IMR-90 (cell line): ENCODE data around the gene IL10. TPM values are rescaled to one million over a fixed set of nuclear protein-coding genes. Genes with fewer than 3 reads are reported as not detected.
A peak's percentile ranks its signal among the peaks of the same experiment; 100 is the strongest.

Source experiments
- ATAC-seq: fragments of 200-7000 bp; cut with Tn5 transposase; 2 replicates; pipeline ENCODE4 v1.9.1; 2020; ENCODE audit warnings: low read depth, mild to moderate bottlenecking, moderate library complexity
- BruUV-seq: library from RNA; stranded (reverse); fragments of 400-500 nt; replicated peaks from 2 replicates; lab custom pipeline; 2021; lab: Mats Ljungman, UMichigan
- CTCF ChIA-PET: fragments of 300-600 bp; formaldehyde crosslinking; extraction: SDS; loops from one replicate; lab custom pipeline; 2021; ENCODE audit warnings: antibody characterized with exemption; lab: Yijun Ruan, JAX
- POLR2A ChIA-PET: fragments of 300-600 bp; sonication (Branson Sonifier 250); formaldehyde crosslinking; loops from one replicate; lab custom pipeline; 2022; ENCODE audit warnings: antibody characterized with exemption; ENCODE audit not compliant: unreplicated experiment; lab: Charles Lee
- DNase-seq: peaks from one replicate; pipeline ENCODE4 v3.0.0; 2013
- H2AFZ ChIP-seq: replicated peaks from 2 replicates; pipeline ENCODE3; 2013; ENCODE audit warnings: low read length, mild to moderate bottlenecking; ENCODE audit not compliant: poor library complexity
- H2AK5ac ChIP-seq: 2 replicates; pipeline ENCODE4 v1.6.1; 2013; ENCODE audit warnings: low read depth, low read length, inconsistent platforms
- H2AK9ac ChIP-seq: replicated peaks from 2 replicates; pipeline ENCODE3; 2013; ENCODE audit warnings: mild to moderate bottlenecking, low read depth, low read length, moderate library complexity; ENCODE audit not compliant: poor library complexity
- H2BK120ac ChIP-seq: 2 replicates; pipeline ENCODE4 v1.6.1; 2013; ENCODE audit warnings: low read depth, low read length, inconsistent platforms
- H2BK15ac ChIP-seq: 3 replicates; pipeline ENCODE4 v1.6.1; 2013; ENCODE audit warnings: low read depth, low read length, inconsistent platforms
- H2BK20ac ChIP-seq: 2 replicates; pipeline ENCODE4 v1.6.1; 2013; ENCODE audit warnings: low read depth, mild to moderate bottlenecking, inconsistent platforms, low read length, moderate library complexity
- H2BK5ac ChIP-seq: 2 replicates; pipeline ENCODE4 v1.6.1; 2013; ENCODE audit warnings: mild to moderate bottlenecking, low read depth, low read length, inconsistent platforms; ENCODE audit not compliant: poor library complexity, severe bottlenecking
- H3K14ac ChIP-seq: replicated peaks from 2 replicates; pipeline ENCODE4 v1.6.1; 2013; ENCODE audit warnings: low read depth, low read length, inconsistent platforms
- H3K18ac ChIP-seq: 2 replicates; pipeline ENCODE4 v1.6.1; 2013; ENCODE audit warnings: low read depth, low read length, control low read depth
- H3K23ac ChIP-seq: 2 replicates; pipeline ENCODE4 v1.6.1; 2013; ENCODE audit warnings: low read depth, low read length, inconsistent platforms
- H3K27ac ChIP-seq: 2 replicates; pipeline ENCODE4 v1.5.1; 2013; ENCODE audit warnings: mild to moderate bottlenecking, control low read depth, low read length; ENCODE audit not compliant: insufficient read depth
- H3K27me3 ChIP-seq: 2 replicates; pipeline ENCODE4 v1.6.1; 2013; ENCODE audit warnings: low read length; ENCODE audit not compliant: control insufficient read depth, insufficient read depth
- H3K36me3 ChIP-seq: 2 replicates; pipeline ENCODE4 v1.6.1; 2013; ENCODE audit warnings: low read length, mixed read lengths; ENCODE audit not compliant: control insufficient read depth, insufficient read depth
- H3K4ac ChIP-seq: 2 replicates; pipeline ENCODE4 v1.6.1; 2013; ENCODE audit warnings: low read depth, low read length, inconsistent platforms
- H3K4me1 ChIP-seq: 2 replicates; pipeline ENCODE4 v1.6.1; 2013; ENCODE audit warnings: low read length, mixed read lengths; ENCODE audit not compliant: control insufficient read depth, insufficient read depth
- H3K4me2 ChIP-seq: 2 replicates; pipeline ENCODE4 v1.6.1; 2013; ENCODE audit warnings: low read depth, mild to moderate bottlenecking, control low read depth, low read length, moderate library complexity
- H3K4me3 ChIP-seq: 2 replicates; pipeline ENCODE4 v1.5.1; 2013; ENCODE audit warnings: low read depth, mild to moderate bottlenecking, control low read depth, low read length, moderate library complexity; ENCODE audit not compliant: insufficient read depth
- H3K56ac ChIP-seq: 2 replicates; pipeline ENCODE4 v1.6.1; 2013; ENCODE audit warnings: low read length, inconsistent platforms; ENCODE audit not compliant: insufficient read depth; ENCODE audit errors: extremely low read depth
- H3K79me1 ChIP-seq, 2 experiments: 2 replicates each; pipeline ENCODE4 v1.6.1; 2013; ENCODE audit warnings: low read length in 2 of 2, inconsistent platforms in 1 of 2, low read depth in 1 of 2
- H3K9ac ChIP-seq: 2 replicates; pipeline ENCODE4 v1.6.1; 2013; ENCODE audit warnings: low read depth, low read length, control low read depth
- H3K9me1 ChIP-seq: 2 replicates; pipeline ENCODE4 v1.6.1; 2013; ENCODE audit warnings: low read length, inconsistent platforms; ENCODE audit not compliant: insufficient read depth
- H3K9me3 ChIP-seq: 2 replicates; pipeline ENCODE4 v1.6.1; 2013; ENCODE audit warnings: low read length; ENCODE audit not compliant: control insufficient read depth, insufficient read depth
- H4K20me1 ChIP-seq: 2 replicates; pipeline ENCODE4 v1.6.1; 2013; ENCODE audit warnings: low read length, inconsistent platforms; ENCODE audit not compliant: insufficient read depth
- H4K5ac ChIP-seq: 2 replicates; pipeline ENCODE4 v1.6.1; 2013; ENCODE audit warnings: mild to moderate bottlenecking, low read depth, low read length, control low read depth
- H4K8ac ChIP-seq, 2 experiments: 2 replicates each; pipeline ENCODE4 v1.6.1; 2013; ENCODE audit warnings: low read depth in 2 of 2, low read length in 2 of 2, control low read depth in 1 of 2, inconsistent platforms in 1 of 2
- H4K91ac ChIP-seq: 2 replicates; pipeline ENCODE4 v1.6.1; 2013; ENCODE audit warnings: low read depth, low read length, inconsistent platforms; ENCODE audit not compliant: insufficient read depth
- CHD1 ChIP-seq: IDR thresholded peaks from 2 replicates; pipeline ENCODE4 v1.6.1; 2012; ENCODE audit warnings: low read depth, low read length, improper control_type of control experiment
- CTCF ChIP-seq: conservative IDR thresholded peaks from 2 replicates; pipeline ENCODE4 v1.5.1; 2012; ENCODE audit warnings: mild to moderate bottlenecking, low read depth, low read length, improper control_type of control experiment
- ELK1 ChIP-seq: fragments of 150-350 bp; IDR thresholded peaks from 2 replicates; pipeline ENCODE4 v1.6.1; 2016; ENCODE audit warnings: low read depth, mild to moderate bottlenecking, low read length, moderate library complexity, borderline replicate concordance
- FOS ChIP-seq: fragments of 150-350 bp; IDR thresholded peaks from 2 replicates; pipeline ENCODE4 v1.6.1; 2016; ENCODE audit warnings: low read depth, low read length
- MXI1 ChIP-seq: IDR thresholded peaks from 2 replicates; pipeline ENCODE4 v1.6.1; 2012; ENCODE audit warnings: low read depth, mild to moderate bottlenecking, low read length, moderate library complexity, borderline replicate concordance
- RAD21 ChIP-seq: IDR thresholded peaks from 2 replicates; pipeline ENCODE4 v1.6.1; 2012; ENCODE audit warnings: low read length, improper control_type of control experiment
- USF2 ChIP-seq: fragments of 150-350 bp; IDR thresholded peaks from 2 replicates; pipeline ENCODE4 v1.6.1; 2017; ENCODE audit warnings: mild to moderate bottlenecking, antibody characterized with exemption, low read length, low read depth
- WGBS, 2 experiments: methylation state at CpG; one replicate each; pipeline versions ENCODE4 v1.1.5 to v1.1.7; 2013; ENCODE audit warnings: missing lambda C conversion rate in 2 of 2; ENCODE audit not compliant: insufficient read length in 1 of 2; ENCODE audit errors: extremely low coverage in 2 of 2; 5-methylcytosine and 5-hydroxymethylcytosine counted together
- dilution Hi-C: fragments of 300-500 bp; cut with HindIII; formaldehyde crosslinking; loops from one replicate; pipeline ENCODE4 v1.14.3; 2018; ENCODE audit warnings: low sequenced_read_pairs; ENCODE audit not compliant: unreplicated experiment
- in situ Hi-C: fragments of 300-500 bp; cut with MboI; formaldehyde crosslinking; loops from 3 replicates; pipeline ENCODE4 v1.14.3; 2019; ENCODE audit warnings: low sequenced_read_pairs, inconsistent platforms, mixed read lengths
- intact Hi-C: fragments of 100-400 bp; cut with micrococcal nuclease; formaldehyde crosslinking; loops from 2 replicates; pipeline ENCODE4 v1.10.0; 2022
- polyA plus RNA-seq, 3 experiments: library from polyadenylated mRNA; depleted of rRNA; stranded (reverse); fragments of >200 nt; gene quantifications; 2 replicates each; pipeline ENCODE4 v1.2.3, GENCODE V29; 2012; ENCODE audit warnings: low replicate concordance in 1 of 3
- total RNA-seq: library from RNA; depleted of rRNA; stranded (reverse); fragments of >200 nt; gene quantifications from 2 replicates; pipeline ENCODE4 v1.2.3, GENCODE V29; 2012

Gene IL10
- total and polyA plus RNA-seq, 2 of the 4 experiments (the other 2 are of a cell fraction), result not detected

- no TSS peak for BruUV-seq
- dilution Hi-C loops, result no loop called here
- POLR2A ChIA-PET, result no interaction called here
These were observed 44.3 kb upstream of the IL10 start for GRCh38 chr1:206816390-206817287.

More at GRCh38 chr1:206816390-206817287, 44.3 kb upstream of the IL10 start:
- Histone ChIP-seq H3K27ac (no peak overlapping the region), H3K4ac (peak overlapping the region; percentile 40; the same call in 1 of the 2 replicates), H3K27me3 (no peaks in the 10 kb centered on the region; the same call in 1 of the 2 replicates), H2BK15ac (0 out of 3 replicates have a peak overlapping the region, but pooled peaks have one; percentile 5), H2BK120ac (no peak overlapping the region; the same call in 1 of the 2 replicates), H2AK5ac (0 out of 2 replicates have a peak overlapping the region, but pooled peaks have one; percentile 15), H4K5ac (no peak overlapping the region), H4K91ac (no peak overlapping the region), H3K18ac (no peak overlapping the region), H2BK5ac (no peak overlapping the region), H3K4me1 (peaks cover 2% of the 10 kb centered on the region; the same call in 1 of the 2 replicates), H3K9ac (no peak overlapping the region), H2AK9ac (no peak overlapping the region), H4K20me1 (no peaks in the 10 kb centered on the region), H4K8ac (no peak overlapping the region; a peak in 1 of 4 replicates), H2AFZ (no peak overlapping the region), H3K56ac (no peak overlapping the region; the same call in 1 of the 2 replicates), H3K4me3 (no peak overlapping the region), H3K79me1 (no peaks in the 10 kb centered on the region), H3K4me2 (peak overlapping the region; percentile 37; the same call in 1 of the 2 replicates), H3K14ac (peak overlapping the region; percentile 69; the same call in 1 of the 2 replicates), H3K23ac (peak overlapping the region; percentile 65; the same call in 1 of the 2 replicates), H3K9me3 (peaks cover 2% of the 10 kb centered on the region; the same call in 1 of the 2 replicates), H3K36me3 (no peaks in the 10 kb centered on the region), H3K9me1 (no peaks in the 10 kb centered on the region), H2BK20ac (0 out of 2 replicates have a peak overlapping the region, but pooled peaks have one; percentile 40)
- in situ Hi-C loops (no loop called here), intact Hi-C loops (no loop called here)
- TF ChIP-seq CHD1 (no peak), CTCF (no peak), ELK1 (no peak), USF2 (no peak), RAD21 (no peak), FOS (no peak), MXI1 (no peak)
- CTCF ChIA-PET, result interaction anchor here (0.6 to 1.2 kb wide), 2 partner anchors 48 to 149 kb away, joined by 4 read pairs; partner anchors contain the start of gene IL20
- no peak for ATAC-seq
- WGBS, 2 experiments, result 100% methylated on average over 1 of the region's 4 CpGs; no CpG with 5 or more reads in 1 of the 2 experiments
- DNase-seq, result peak; percentile 40
